DND-41 (cell line): ENCODE measurements around the gene CSNK1G2.

Experiments used
- ATAC-seq: fragments of 200-7000 bp; cut with Tn5 transposase; 3 replicates; pipeline ENCODE4 v1.9.1; 2021; ENCODE audit warnings: low read depth; ENCODE audit not compliant: insufficient read depth
- DNase-seq: peaks from one replicate; pipeline ENCODE4 v3.0.0-alpha.2; 2020
- H2AFZ ChIP-seq: 2 replicates; pipeline ENCODE4 v1.6.0; 2012; ENCODE audit warnings: low read depth, low read length
- H3K27ac ChIP-seq: 2 replicates; pipeline ENCODE4 v1.5.1; 2012; ENCODE audit warnings: low read length, inconsistent platforms
- H3K27me3 ChIP-seq: fragments of 200-600 bp; sonication (generic); 2 replicates; pipeline ENCODE4 v1.6.0; 2012; ENCODE audit warnings: low read length, mild to moderate bottlenecking, inconsistent platforms; ENCODE audit not compliant: insufficient read depth, poor library complexity
- H3K36me3 ChIP-seq: 2 replicates; pipeline ENCODE4 v1.5.1; 2012; ENCODE audit warnings: low read length, inconsistent platforms; ENCODE audit not compliant: insufficient read depth
- H3K4me1 ChIP-seq: 2 replicates; pipeline ENCODE4 v1.5.1; 2012; ENCODE audit warnings: mild to moderate bottlenecking, low read length; ENCODE audit not compliant: insufficient read depth
- H3K4me2 ChIP-seq: 2 replicates; pipeline ENCODE4 v1.6.0; 2012; ENCODE audit warnings: mild to moderate bottlenecking, moderate library complexity, low read length, inconsistent platforms; ENCODE audit not compliant: insufficient read depth
- H3K4me3 ChIP-seq, 2 experiments: fragments of 200-600 bp in 1 of 2; shearing (Covaris generic) in 1 of 2; 2 replicates each; pipeline ENCODE4 v1.5.1; 2012 to 2016; ENCODE audit warnings: inconsistent platforms in 2 of 2, low read length in 2 of 2, mild to moderate bottlenecking in 2 of 2, low read depth in 1 of 2, moderate library complexity in 1 of 2
- H3K79me2 ChIP-seq: 2 replicates; pipeline ENCODE4 v1.6.0; 2012; ENCODE audit warnings: low read length, inconsistent platforms; ENCODE audit not compliant: insufficient read depth
- H3K9ac ChIP-seq: 2 replicates; pipeline ENCODE4 v1.6.0; 2012; ENCODE audit warnings: low read depth, mild to moderate bottlenecking, inconsistent platforms, low read length, moderate library complexity
- H3K9me3 ChIP-seq: 2 replicates; pipeline ENCODE4 v1.5.1; 2012; ENCODE audit warnings: low read length, moderate library complexity, mild to moderate bottlenecking, inconsistent platforms; ENCODE audit not compliant: insufficient read depth, severe bottlenecking
- H4K20me1 ChIP-seq: 2 replicates; pipeline ENCODE4 v1.6.0; 2012; ENCODE audit warnings: low read length; ENCODE audit not compliant: insufficient read depth
- CTCF ChIP-seq: IDR thresholded peaks from 2 replicates; pipeline ENCODE4 v1.5.1; 2012; ENCODE audit warnings: borderline replicate concordance, low read length, moderate library complexity, mild to moderate bottlenecking; ENCODE audit not compliant: poor library complexity, severe bottlenecking; ENCODE audit errors: extremely low read depth
- EZH2 ChIP-seq: IDR thresholded peaks from 3 replicates; pipeline ENCODE4 v1.6.1; 2012; ENCODE audit warnings: borderline replicate concordance, low read depth, mild to moderate bottlenecking, moderate library complexity, low read length, inconsistent platforms; ENCODE audit not compliant: severe bottlenecking

Gene CSNK1G2

GRCh38 chr19:1921825-1922224 is 19.1 kb upstream of the CSNK1G2 start:
- ATAC-seq = no peak
- H3K4me1 ChIP-seq = no peaks in the 10 kb centered on the region
- DNase-seq = no peak
- H3K79me2 ChIP-seq = no peaks in the 10 kb centered on the region
- no peak overlapping the region for H3K4me2 ChIP-seq
- H2AFZ ChIP-seq = no peak overlapping the region
- H3K9ac ChIP-seq = no peak overlapping the region
- H3K9me3 ChIP-seq = no peaks in the 10 kb centered on the region
- no peak overlapping the region for H3K4me3 ChIP-seq
- no peaks in the 10 kb centered on the region for H3K27me3 ChIP-seq
- no peaks in the 10 kb centered on the region; the same call in 1 of the 2 replicates for H4K20me1 ChIP-seq
- H3K27ac ChIP-seq = no peak overlapping the region
- TF ChIP-seq EZH2 (no peak), CTCF (no peak)
- H3K36me3 ChIP-seq = peaks cover 57% of the 10 kb centered on the region

- Histone ChIP-seq H3K9ac (no peak overlapping the region), H4K20me1 (no peaks in the 10 kb centered on the region; the same call in 1 of the 2 replicates), H3K9me3 (no peaks in the 10 kb centered on the region), H3K36me3 (peaks cover 51% of the 10 kb centered on the region), H3K4me1 (peaks cover 2% of the 10 kb centered on the region; the same call in 1 of the 2 replicates), H3K27ac (no peak overlapping the region), H3K27me3 (no peaks in the 10 kb centered on the region), H3K4me2 (no peak overlapping the region), H2AFZ (no peak overlapping the region), H3K79me2 (no peaks in the 10 kb centered on the region), H3K4me3 (no peak overlapping the region)
- DNase-seq = no peak
- TF ChIP-seq EZH2 = no peak
- TF ChIP-seq CTCF = no peak
- ATAC-seq = no peak
These were observed 18.2 kb upstream of the CSNK1G2 start for GRCh38 chr19:1922803-1923202.

GRCh38 chr19:1923319-1923718 is 17.7 kb upstream of the CSNK1G2 start:
- no peaks in the 10 kb centered on the region; the same call in 1 of the 2 replicates for H4K20me1 ChIP-seq
- no peaks in the 10 kb centered on the region for H3K27me3 ChIP-seq
- no peak overlapping the region for H3K4me3 ChIP-seq
- H3K4me1 ChIP-seq = peaks cover 4% of the 10 kb centered on the region; the same call in 1 of the 2 replicates
- H3K27ac ChIP-seq = no peak overlapping the region
- no peaks in the 10 kb centered on the region for H3K9me3 ChIP-seq
- ATAC-seq (no peak), DNase-seq (no peak)
- H3K79me2 ChIP-seq = no peaks in the 10 kb centered on the region
- no peak for TF ChIP-seq EZH2
- TF ChIP-seq CTCF = no peak
- H3K4me2 ChIP-seq = no peak overlapping the region
- H3K9ac ChIP-seq = no peak overlapping the region
- no peak overlapping the region for H2AFZ ChIP-seq
- peaks cover 46% of the 10 kb centered on the region for H3K36me3 ChIP-seq
